Adrenal gland (tissue), 5 donors: ENCODE results near the gene EXD2.

Experiments used
- POLR2A ChIP-seq, 2 donors: fragments of 450-650 bp; IDR thresholded peaks; one replicate each; pipeline ENCODE4 v1.6.1; 2017; ENCODE audit warnings: antibody characterized with exemption in 2 of 2, mild to moderate bottlenecking in 2 of 2, moderate library complexity in 1 of 2
- TF ChIP-seq, protein P1 (sequence below), 6 experiments: fragments of 450-650 bp in 4 of 6; fragments of 200-600 bp in 2 of 6; sonication (generic) in 1 of 6; IDR thresholded peaks; 1 replicate in 5 of 6; 2 replicates in 1 of 6; pipeline versions ENCODE4 v1.5.1 to v1.8.0; 2016 to 2021; ENCODE audit warnings: antibody characterized with exemption in 6 of 6, mild to moderate bottlenecking in 2 of 6, moderate library complexity in 1 of 6
- donor health status: DM: no; HTN: no; CAD: no.

DNA sequence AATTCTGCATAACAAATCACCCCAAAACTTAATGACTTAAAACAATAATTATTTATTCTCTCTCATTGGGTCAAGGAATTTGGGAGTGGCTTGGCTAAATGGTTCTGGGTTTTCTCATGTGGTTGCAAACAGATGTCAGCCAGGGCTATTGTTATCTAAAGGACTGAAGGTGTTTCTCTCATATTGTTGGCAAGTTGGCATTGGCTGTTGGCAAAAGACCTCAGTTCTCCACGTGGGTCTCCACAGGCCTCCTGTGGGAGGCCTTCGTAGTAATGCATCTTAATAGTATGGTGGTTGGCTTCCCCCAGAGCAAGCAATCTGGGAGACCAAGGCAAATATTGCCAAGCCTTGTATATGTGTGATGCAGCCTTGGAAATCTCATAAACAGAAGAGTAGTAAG is 83.0 kb downstream of the EXD2 start:
- TF ChIP-seq, protein P1, sequence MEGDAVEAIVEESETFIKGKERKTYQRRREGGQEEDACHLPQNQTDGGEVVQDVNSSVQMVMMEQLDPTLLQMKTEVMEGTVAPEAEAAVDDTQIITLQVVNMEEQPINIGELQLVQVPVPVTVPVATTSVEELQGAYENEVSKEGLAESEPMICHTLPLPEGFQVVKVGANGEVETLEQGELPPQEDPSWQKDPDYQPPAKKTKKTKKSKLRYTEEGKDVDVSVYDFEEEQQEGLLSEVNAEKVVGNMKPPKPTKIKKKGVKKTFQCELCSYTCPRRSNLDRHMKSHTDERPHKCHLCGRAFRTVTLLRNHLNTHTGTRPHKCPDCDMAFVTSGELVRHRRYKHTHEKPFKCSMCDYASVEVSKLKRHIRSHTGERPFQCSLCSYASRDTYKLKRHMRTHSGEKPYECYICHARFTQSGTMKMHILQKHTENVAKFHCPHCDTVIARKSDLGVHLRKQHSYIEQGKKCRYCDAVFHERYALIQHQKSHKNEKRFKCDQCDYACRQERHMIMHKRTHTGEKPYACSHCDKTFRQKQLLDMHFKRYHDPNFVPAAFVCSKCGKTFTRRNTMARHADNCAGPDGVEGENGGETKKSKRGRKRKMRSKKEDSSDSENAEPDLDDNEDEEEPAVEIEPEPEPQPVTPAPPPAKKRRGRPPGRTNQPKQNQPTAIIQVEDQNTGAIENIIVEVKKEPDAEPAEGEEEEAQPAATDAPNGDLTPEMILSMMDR (IDR thresholded peaks at IDR 0.05) = no peak
- TF ChIP-seq POLR2A (IDR thresholded peaks at IDR 0.05) = no peak
